GM12878 (cell line): ENCODE measurements around the gene SUSD1. TPM values are rescaled to one million over a fixed set of nuclear protein-coding genes. Genes with fewer than 3 reads are reported as not detected.
A peak's percentile ranks its signal among the peaks of the same experiment; 100 is the strongest.

Experiments
- ATAC-seq: fragments of 200-7000 bp; cut with Tn5 transposase; 3 replicates; pipeline ENCODE4 v1.9.1; 2020; ENCODE audit warnings: mild to moderate bottlenecking, moderate library complexity
- BruUV-seq: library from RNA; stranded (reverse); fragments of 400-500 nt; replicated peaks from 2 replicates; lab custom pipeline; 2021; lab: Mats Ljungman, UMichigan
- CTCF ChIA-PET: fragments of 300-600 bp; sonication (Branson Sonifier 250); formaldehyde crosslinking; extraction: SDS; loops from one replicate; lab custom pipeline; 2021; ENCODE audit warnings: inconsistent platforms; lab: Yijun Ruan, JAX
- POLR2A ChIA-PET: fragments of 350-600 bp; formaldehyde crosslinking; extraction: SDS; loops from one replicate; lab custom pipeline; 2021; ENCODE audit warnings: inconsistent platforms; lab: Charles Lee
- RAD21 ChIA-PET: fragments of 300-600 bp; sonication (Branson Sonifier 250); formaldehyde crosslinking; loops from one replicate; lab custom pipeline; 2023; ENCODE audit warnings: antibody characterized with exemption; ENCODE audit not compliant: unreplicated experiment; lab: Charles Lee
- SMC1A ChIA-PET: fragments of 300-600 bp; sonication (Branson Sonifier 250); formaldehyde crosslinking; loops from one replicate; lab custom pipeline; 2023; ENCODE audit not compliant: unreplicated experiment, uncharacterized antibody; lab: Charles Lee
- DNase-seq: peaks from one replicate; pipeline ENCODE4 v3.0.0-alpha.2; 2011; ENCODE audit warnings: low read depth, low spot score
- FAIRE-seq: peaks from 3 replicates; lab custom pipeline; 2011; peaks lifted over from hg19 to GRCh38; lab: Jason Lieb, UNC
- H2AFZ ChIP-seq: 2 replicates; pipeline ENCODE4 v1.6.0; 2011; ENCODE audit warnings: low read depth, low read length, control low read depth; ENCODE audit not compliant: control insufficient read depth
- H3K27ac ChIP-seq: 2 replicates; pipeline ENCODE4 v1.5.1; 2011; ENCODE audit warnings: control low read depth; ENCODE audit not compliant: control insufficient read depth, insufficient read depth
- H3K27me3 ChIP-seq, 2 experiments: replicated peaks in 1 of 2; 2 replicates each; pipeline versions ENCODE4 v1.6.0 to v1.6.1; 2011; ENCODE audit warnings: low read length in 1 of 2; ENCODE audit not compliant: control insufficient read depth in 2 of 2, insufficient read depth in 2 of 2
- H3K36me3 ChIP-seq, 2 experiments: 2 replicates each; pipeline ENCODE4 v1.5.1; 2011; ENCODE audit warnings: low read length in 1 of 2; ENCODE audit not compliant: control insufficient read depth in 2 of 2, insufficient read depth in 2 of 2
- H3K4me1 ChIP-seq: 2 replicates; pipeline ENCODE4 v1.6.1; 2011; ENCODE audit warnings: mild to moderate bottlenecking, low read length, moderate library complexity, mixed read lengths; ENCODE audit not compliant: control insufficient read depth, insufficient read depth
- H3K4me2 ChIP-seq: 2 replicates; pipeline ENCODE4 v1.6.0; 2011; ENCODE audit warnings: control low read depth; ENCODE audit not compliant: control insufficient read depth, insufficient read depth
- H3K4me3 ChIP-seq: fragments of 200-600 bp; sonication (generic); 2 replicates; pipeline ENCODE4 v1.5.1; 2016
- H3K79me2 ChIP-seq: 2 replicates; pipeline ENCODE4 v1.6.0; 2011; ENCODE audit warnings: low read length; ENCODE audit not compliant: control insufficient read depth, insufficient read depth
- H3K9ac ChIP-seq: 2 replicates; pipeline ENCODE4 v1.8.0; 2011; ENCODE audit warnings: low read length, control low read depth, mixed read lengths; ENCODE audit not compliant: control insufficient read depth, insufficient read depth
- H3K9me3 ChIP-seq: replicated peaks from 3 replicates; pipeline ENCODE4 v1.5.1; 2011; ENCODE audit warnings: mild to moderate bottlenecking, low read length; ENCODE audit not compliant: control insufficient read depth, insufficient read depth
- H4K20me1 ChIP-seq: 2 replicates; pipeline ENCODE4 v1.6.0; 2011; ENCODE audit not compliant: control insufficient read depth, insufficient read depth
- CREB1 ChIP-seq: IDR thresholded peaks from 2 replicates; pipeline ENCODE4 v1.6.1; 2012; ENCODE audit warnings: low read depth, mild to moderate bottlenecking, inconsistent platforms
- EP300 ChIP-seq, 2 experiments: fragments of 150-350 bp in 1 of 2; IDR thresholded peaks; 2 replicates each; pipeline ENCODE4 v1.6.1; 2011 to 2012; ENCODE audit warnings: low read depth in 2 of 2, low read length in 2 of 2, borderline replicate concordance in 1 of 2, improper control_type of control experiment in 1 of 2, inconsistent platforms in 1 of 2; ENCODE audit not compliant: control insufficient read depth in 1 of 2
- GATAD2B ChIP-seq: fragments of 450-650 bp; conservative IDR thresholded peaks from 2 replicates; pipeline ENCODE4 v1.6.1; 2017; ENCODE audit warnings: low read depth, mild to moderate bottlenecking, moderate library complexity
- HDAC2 ChIP-seq: fragments of 200-600 bp; sonication (generic); IDR thresholded peaks from 2 replicates; pipeline ENCODE4 v1.6.1; 2017
- HDGF ChIP-seq: fragments of 450-650 bp; IDR thresholded peaks from 2 replicates; pipeline ENCODE4 v1.6.1; 2016; ENCODE audit warnings: antibody characterized with exemption
- IKZF2 ChIP-seq, 2 experiments: fragments of 450-650 bp; IDR thresholded peaks; 2 replicates each; pipeline ENCODE4 v1.6.1; 2017; ENCODE audit warnings: mild to moderate bottlenecking in 2 of 2, moderate library complexity in 2 of 2
- NFXL1 ChIP-seq: fragments of 450-650 bp; IDR thresholded peaks from 2 replicates; pipeline ENCODE4 v1.6.1; 2017; ENCODE audit warnings: antibody characterized with exemption, mild to moderate bottlenecking, borderline replicate concordance
- NFYA ChIP-seq: IDR thresholded peaks from 2 replicates; pipeline ENCODE4 v1.6.1; 2011; ENCODE audit warnings: low read depth, mild to moderate bottlenecking, low read length, improper control_type of control experiment, borderline replicate concordance
- POU2F2 ChIP-seq: IDR thresholded peaks from 3 replicates; pipeline ENCODE4 v1.6.1; 2011; ENCODE audit warnings: low read depth, mild to moderate bottlenecking, low read length, borderline replicate concordance
- SUZ12 ChIP-seq: fragments of 200-600 bp; sonication (generic); IDR thresholded peaks from one replicate; pipeline ENCODE4 v1.6.1; 2018; ENCODE audit warnings: antibody characterized with exemption, mild to moderate bottlenecking; ENCODE audit not compliant: unreplicated experiment
- ZNF207 ChIP-seq: fragments of 450-650 bp; IDR thresholded peaks from 2 replicates; pipeline ENCODE4 v1.6.1; 2014; ENCODE audit warnings: antibody characterized with exemption, mild to moderate bottlenecking, borderline replicate concordance
- ZZZ3 ChIP-seq: IDR thresholded peaks from 2 replicates; pipeline ENCODE4 v1.6.1; 2011; ENCODE audit warnings: low read depth; ENCODE audit not compliant: control insufficient read depth, insufficient read length
- WGBS: methylation state at CpG from one replicate; pipeline ENCODE4 v1.1.6; 2016; ENCODE audit warnings: low lambda C conversion rate; ENCODE audit not compliant: insufficient replicate concordance, insufficient coverage; ENCODE audit errors: missing lambda C conversion rate; 5-methylcytosine and 5-hydroxymethylcytosine counted together
- in situ Hi-C: fragments of 300-500 bp; cut with MboI; formaldehyde crosslinking; loops from 9 replicates; pipeline ENCODE4 v1.14.3; 2018; ENCODE audit warnings: mixed read lengths
- intact Hi-C: fragments of 100-400 bp; cut with micrococcal nuclease; formaldehyde crosslinking; loops from one replicate; pipeline ENCODE4 v1.14.2; 2022; ENCODE audit not compliant: unreplicated experiment
- polyA plus RNA-seq, 11 experiments: library from polyadenylated mRNA; depleted of rRNA in 4 of 11; unstranded in 6 of 11; stranded (reverse) in 5 of 11; fragments of >200 nt; fragmentation: Nextera tagmentation in 4 of 11; fragmentation: Illumina TruSeq in 1 of 11; extraction: Ambion mirVana in 4 of 11; extraction: Trizol in 1 of 11; gene quantifications; 1 replicate in 1 of 11; 2 replicates in 10 of 11; pipeline versions ENCODE4 v1.2.1 to v1.2.3, GENCODE V29; 2011 to 2016; ENCODE audit warnings: inconsistent platforms in 2 of 11, missing spikeins in 2 of 11, low read depth in 1 of 11
- total RNA-seq, 4 experiments: library from RNA; depleted of rRNA in 3 of 4; stranded (reverse); fragments of >200 nt in 3 of 4; fragmentation: Illumina TruSeq in 1 of 4; extraction: Trizol in 1 of 4; gene quantifications; 2 replicates each; pipeline versions ENCODE4 v1.2.1 to v1.2.3, GENCODE V29; 2013 to 2021
- TF ChIP-seq, protein P1 (sequence below): fragments of 450-650 bp; IDR thresholded peaks from 2 replicates; pipeline ENCODE4 v1.6.1; 2014; ENCODE audit warnings: mild to moderate bottlenecking
- TF ChIP-seq, protein P2 (sequence below): fragments of 450-650 bp; IDR thresholded peaks from 2 replicates; pipeline ENCODE4 v1.6.1; 2016; ENCODE audit warnings: mild to moderate bottlenecking, moderate library complexity, borderline replicate concordance

Gene SUSD1
- total and polyA plus RNA-seq, 10 of the 15 experiments (the other 5 are each of a cell fraction or from before 2014, with no cell fraction given) = 6.7 to 20.8 (median 13.2) TPM

DNA sequence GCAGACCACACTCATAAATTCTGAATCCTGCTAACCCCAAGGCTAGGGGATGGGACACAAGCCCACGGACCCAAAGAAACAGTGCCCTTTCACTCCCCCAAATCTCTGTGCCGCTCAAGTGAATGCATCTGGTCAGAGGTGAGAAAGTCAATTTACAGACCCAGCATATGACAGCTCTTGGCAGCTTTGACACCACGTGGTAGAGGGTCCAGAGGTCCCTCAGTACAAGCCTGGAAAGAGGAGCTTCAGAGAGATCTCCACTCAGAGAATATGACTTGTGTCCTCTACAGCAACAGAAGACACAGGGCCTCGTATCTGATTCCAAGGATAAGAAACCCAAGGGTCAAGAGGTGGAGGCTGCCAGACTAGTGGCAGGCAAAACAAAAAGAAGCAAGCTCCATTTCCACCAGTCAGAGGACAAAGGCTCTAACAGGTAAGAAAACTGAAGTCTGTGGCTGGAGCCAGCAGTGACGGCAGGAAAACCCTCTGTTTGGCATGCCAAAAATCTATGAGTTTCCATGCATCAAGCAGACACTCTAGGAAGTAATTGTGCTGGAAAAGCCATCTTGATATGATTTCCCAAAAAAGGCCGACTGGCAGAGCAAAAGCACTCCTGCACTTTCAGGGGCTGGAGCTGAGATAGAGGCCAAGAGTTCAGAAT is 139.8 kb downstream of the SUSD1 start (continued):
- no peak for TF ChIP-seq POU2F2

DNA sequence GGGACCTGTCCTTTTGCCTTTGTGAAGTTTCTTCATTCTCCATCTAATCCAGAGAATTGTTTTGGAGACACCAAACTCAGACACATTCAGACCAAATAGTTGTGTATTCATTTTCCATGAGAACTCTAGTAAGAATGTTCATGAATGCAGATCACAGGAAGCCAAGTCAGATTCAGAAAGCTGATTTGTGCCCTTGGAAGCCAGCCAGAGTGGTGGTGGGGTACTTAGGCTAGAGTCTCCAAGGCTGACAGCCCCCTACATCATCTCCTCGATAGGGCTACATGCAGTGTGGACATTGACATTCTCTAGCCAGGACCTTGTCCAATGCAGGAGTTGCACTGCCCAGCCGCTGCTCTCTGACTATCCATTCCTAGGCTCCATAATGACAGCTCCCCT is 140.9 kb downstream of the SUSD1 start:
- H3K27me3 ChIP-seq = no peaks in the 10 kb centered on the region
- 0 out of 2 replicates have a peak overlapping the region, but pooled peaks have one; percentile 14 for H3K4me3 ChIP-seq
- ChIA-PET CTCF (interaction anchor here (1.1 to 4.8 kb wide), 13 partner anchors 12 to 47 kb away, joined by 3 to 41 read pairs (median 8); no protein-coding TSS in a partner anchor), POLR2A (interaction anchor here (0.5 to 10.9 kb wide), 14 partner anchors 11 to 311 kb away, joined by 3 to 158 read pairs (median 6); no protein-coding TSS in a partner anchor), SMC1A (interaction anchor here (0.7 to 14.5 kb wide), 28 partner anchors 10 to 271 kb away, joined by 3 to 313 read pairs (median 5); no protein-coding TSS in a partner anchor), RAD21 (interaction anchor here (1.1 to 14.7 kb wide), 13 partner anchors 14 to 274 kb away, joined by 3 to 339 read pairs (median 26); partner anchors contain the start of gene UGCG)
- 78% methylated on average over 2 of the region's 2 CpGs for WGBS
- in situ Hi-C loops = no loop called here
- H3K9ac ChIP-seq = peak overlapping the region; percentile 67
- peaks cover 6% of the 10 kb centered on the region for H3K79me2 ChIP-seq
- no peaks in the 10 kb centered on the region for H4K20me1 ChIP-seq
- DNase-seq = no peak
- H3K36me3 ChIP-seq = no peaks in the 10 kb centered on the region
- no peak for ATAC-seq
- no peak overlapping the region for H2AFZ ChIP-seq
- intact Hi-C loops = no loop called here
- H3K4me2 ChIP-seq = peak overlapping the region; percentile 85
- H3K4me1 ChIP-seq = peaks cover 76% of the 10 kb centered on the region
- no peaks in the 10 kb centered on the region; the same call in 2 of the 3 replicates for H3K9me3 ChIP-seq
- no peak for FAIRE-seq
- H3K27ac ChIP-seq = peak overlapping the region; percentile 97
- no TSS peak for BruUV-seq
- TF ChIP-seq HDAC2 = no peak
- TF ChIP-seq NFXL1 = no peak
- no peak for TF ChIP-seq GATAD2B
- TF ChIP-seq HDGF = no peak
- TF ChIP-seq ZNF207 = no peak
- TF ChIP-seq, protein P1, sequence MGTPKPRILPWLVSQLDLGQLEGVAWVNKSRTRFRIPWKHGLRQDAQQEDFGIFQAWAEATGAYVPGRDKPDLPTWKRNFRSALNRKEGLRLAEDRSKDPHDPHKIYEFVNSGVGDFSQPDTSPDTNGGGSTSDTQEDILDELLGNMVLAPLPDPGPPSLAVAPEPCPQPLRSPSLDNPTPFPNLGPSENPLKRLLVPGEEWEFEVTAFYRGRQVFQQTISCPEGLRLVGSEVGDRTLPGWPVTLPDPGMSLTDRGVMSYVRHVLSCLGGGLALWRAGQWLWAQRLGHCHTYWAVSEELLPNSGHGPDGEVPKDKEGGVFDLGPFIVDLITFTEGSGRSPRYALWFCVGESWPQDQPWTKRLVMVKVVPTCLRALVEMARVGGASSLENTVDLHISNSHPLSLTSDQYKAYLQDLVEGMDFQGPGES = no peak
- TF ChIP-seq ZZZ3 = no peak
- TF ChIP-seq SUZ12 = no peak
- no peak for TF ChIP-seq CREB1
- no peak for TF ChIP-seq NFYA
- no peak for TF ChIP-seq EP300 (IDR thresholded peaks at IDR 0.05; ENCODE audit: borderline replicate concordance in 1 of 2, control insufficient read depth in 1 of 2, low read depth in 2 of 2, low read length in 2 of 2)
- TF ChIP-seq, protein P2, sequence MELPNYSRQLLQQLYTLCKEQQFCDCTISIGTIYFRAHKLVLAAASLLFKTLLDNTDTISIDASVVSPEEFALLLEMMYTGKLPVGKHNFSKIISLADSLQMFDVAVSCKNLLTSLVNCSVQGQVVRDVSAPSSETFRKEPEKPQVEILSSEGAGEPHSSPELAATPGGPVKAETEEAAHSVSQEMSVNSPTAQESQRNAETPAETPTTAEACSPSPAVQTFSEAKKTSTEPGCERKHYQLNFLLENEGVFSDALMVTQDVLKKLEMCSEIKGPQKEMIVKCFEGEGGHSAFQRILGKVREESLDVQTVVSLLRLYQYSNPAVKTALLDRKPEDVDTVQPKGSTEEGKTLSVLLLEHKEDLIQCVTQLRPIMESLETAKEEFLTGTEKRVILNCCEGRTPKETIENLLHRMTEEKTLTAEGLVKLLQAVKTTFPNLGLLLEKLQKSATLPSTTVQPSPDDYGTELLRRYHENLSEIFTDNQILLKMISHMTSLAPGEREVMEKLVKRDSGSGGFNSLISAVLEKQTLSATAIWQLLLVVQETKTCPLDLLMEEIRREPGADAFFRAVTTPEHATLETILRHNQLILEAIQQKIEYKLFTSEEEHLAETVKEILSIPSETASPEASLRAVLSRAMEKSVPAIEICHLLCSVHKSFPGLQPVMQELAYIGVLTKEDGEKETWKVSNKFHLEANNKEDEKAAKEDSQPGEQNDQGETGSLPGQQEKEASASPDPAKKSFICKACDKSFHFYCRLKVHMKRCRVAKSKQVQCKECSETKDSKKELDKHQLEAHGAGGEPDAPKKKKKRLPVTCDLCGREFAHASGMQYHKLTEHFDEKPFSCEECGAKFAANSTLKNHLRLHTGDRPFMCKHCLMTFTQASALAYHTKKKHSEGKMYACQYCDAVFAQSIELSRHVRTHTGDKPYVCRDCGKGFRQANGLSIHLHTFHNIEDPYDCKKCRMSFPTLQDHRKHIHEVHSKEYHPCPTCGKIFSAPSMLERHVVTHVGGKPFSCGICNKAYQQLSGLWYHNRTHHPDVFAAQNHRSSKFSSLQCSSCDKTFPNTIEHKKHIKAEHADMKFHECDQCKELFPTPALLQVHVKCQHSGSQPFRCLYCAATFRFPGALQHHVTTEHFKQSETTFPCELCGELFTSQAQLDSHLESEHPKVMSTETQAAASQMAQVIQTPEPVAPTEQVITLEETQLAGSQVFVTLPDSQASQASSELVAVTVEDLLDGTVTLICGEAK = no peak
- no peak for TF ChIP-seq IKZF2 (IDR thresholded peaks at IDR 0.05)
